Thoracic aorta (tissue), 2 donors: Measurements from ENCODE around the gene CES1. TPM values are rescaled to one million over a fixed set of nuclear protein-coding genes. Genes with fewer than 3 reads are reported as not detected.
"Not testable (repeated sequence)": the region's sequence is repeated elsewhere in the genome, so short reads cannot be mapped to it uniquely, and the experiment has no call there.

ENCODE experiments used
- ATAC-seq: fragments of 150-250 bp; one replicate; pipeline ENCODE4 v1.8.0; 2017; ENCODE audit warnings: low read depth; ENCODE audit not compliant: insufficient number of reproducible peaks, low FRiP score
- DNase-seq: peaks from one replicate; pipeline ENCODE4 v3.0.0-alpha.2; 2020; ENCODE audit warnings: low spot score
- H3K27ac ChIP-seq, 2 donors: fragments of 200-600 bp; sonication (generic); 1 replicate in 1 of 2; 2 replicates in 1 of 2; pipeline ENCODE4 v1.5.1; 2016; ENCODE audit warnings: mild to moderate bottlenecking in 2 of 2, moderate library complexity in 2 of 2
- H3K27me3 ChIP-seq: fragments of 200-600 bp; sonication (generic); replicated peaks from 2 replicates; pipeline ENCODE4 v1.6.0; 2016; ENCODE audit warnings: mild to moderate bottlenecking; ENCODE audit not compliant: insufficient read depth
- H3K36me3 ChIP-seq: fragments of 200-600 bp; sonication (generic); one replicate; pipeline ENCODE4 v1.5.1; 2016
- H3K4me1 ChIP-seq, 2 donors: fragments of 200-600 bp; sonication (generic); 1 replicate in 1 of 2; 2 replicates in 1 of 2; pipeline versions ENCODE4 v1.5.1 to v1.6.0; 2016; ENCODE audit warnings: low read depth in 2 of 2, mild to moderate bottlenecking in 1 of 2; ENCODE audit not compliant: control insufficient read depth in 1 of 2
- H3K4me3 ChIP-seq: fragments of 200-600 bp; sonication (generic); 2 replicates; pipeline ENCODE4 v1.5.1; 2016; ENCODE audit warnings: mild to moderate bottlenecking
- H3K9me3 ChIP-seq: fragments of 200-600 bp; sonication (generic); 2 replicates; pipeline ENCODE4 v1.5.1; 2016
- CTCF ChIP-seq: fragments of 200-600 bp; sonication (generic); IDR thresholded peaks from one replicate; pipeline ENCODE4 v1.5.1; 2019; ENCODE audit warnings: antibody characterized with exemption
- total RNA-seq, 2 donors: library from RNA; depleted of rRNA; stranded (reverse); fragments of >200 nt; gene quantifications; one replicate each; pipeline versions ENCODE4 v1.1.0 to v1.2.3, GENCODE V29; 2016

CES1 gene
- total RNA-seq, 2 donors from 2014 or later = 22.7 to 24.8 TPM

- no peak for ATAC-seq
- Histone ChIP-seq H3K27ac (no peak overlapping the region), H3K4me3 (no peak overlapping the region), H3K4me1 (no peaks in the 10 kb centered on the region), H3K36me3 (no peaks in the 10 kb centered on the region), H3K9me3 (no peaks in the 10 kb centered on the region), H3K27me3 (no peaks in the 10 kb centered on the region)
- no peak for DNase-seq
- no peak for TF ChIP-seq CTCF
Measured at GRCh38 chr16:55830658-55831294, 2.1 kb downstream of the CES1 start.

GRCh38 chr16:55829232-55829631, 3.7 kb downstream of the CES1 start:
- not testable (repeated sequence) for DNase-seq, H3K4me3 ChIP-seq, H3K27me3 ChIP-seq, ATAC-seq, H3K36me3 ChIP-seq, H3K4me1 ChIP-seq, H3K9me3 ChIP-seq, H3K27ac ChIP-seq

- Histone ChIP-seq H3K27ac (no peak overlapping the region), H3K36me3 (no peaks in the 10 kb centered on the region), H3K4me3 (no peak overlapping the region), H3K27me3 (no peaks in the 10 kb centered on the region), H3K4me1 (no peaks in the 10 kb centered on the region), H3K9me3 (no peaks in the 10 kb centered on the region)
- ATAC-seq (no peak), DNase-seq (no peak)
- TF ChIP-seq CTCF = no peak
Measured at GRCh38 chr16:55828680-55829079, 4.2 kb downstream of the CES1 start.

GRCh38 chr16:55825115-55825728, 7.7 kb downstream of the CES1 start:
- DNase-seq (no peak), ATAC-seq (no peak)
- H3K9me3 ChIP-seq = no peaks in the 10 kb centered on the region

GRCh38 chr16:55824473-55825000, 8.4 kb downstream of the CES1 start:
- H3K4me3 ChIP-seq = no peak overlapping the region
- ATAC-seq = no peak
- no peaks in the 10 kb centered on the region for H3K36me3 ChIP-seq
- no peaks in the 10 kb centered on the region for H3K4me1 ChIP-seq
- no peak for TF ChIP-seq CTCF
- no peak for DNase-seq
- H3K27ac ChIP-seq = no peak overlapping the region
- no peaks in the 10 kb centered on the region for H3K9me3 ChIP-seq
- H3K27me3 ChIP-seq = no peaks in the 10 kb centered on the region

More at GRCh38 chr16:55825115-55825728, 7.7 kb downstream of the CES1 start:
- no peak for TF ChIP-seq CTCF
- Histone ChIP-seq H3K4me1 (no peaks in the 10 kb centered on the region), H3K27me3 (no peaks in the 10 kb centered on the region), H3K27ac (no peak overlapping the region), H3K36me3 (no peaks in the 10 kb centered on the region), H3K4me3 (no peak overlapping the region)
